IPS DF 4.7 (cell line): ENCODE measurements around the gene MECP2.
"Not testable (repeated sequence)": the region's sequence is repeated elsewhere in the genome, so short reads cannot be mapped to it uniquely, and the experiment has no call there.

Source experiments
- DNase-seq: peaks from one replicate; pipeline ENCODE4 v3.0.0-alpha.2; 2013; ENCODE audit warnings: low spot score; ENCODE audit errors: extremely low read depth

Gene MECP2

DNA sequence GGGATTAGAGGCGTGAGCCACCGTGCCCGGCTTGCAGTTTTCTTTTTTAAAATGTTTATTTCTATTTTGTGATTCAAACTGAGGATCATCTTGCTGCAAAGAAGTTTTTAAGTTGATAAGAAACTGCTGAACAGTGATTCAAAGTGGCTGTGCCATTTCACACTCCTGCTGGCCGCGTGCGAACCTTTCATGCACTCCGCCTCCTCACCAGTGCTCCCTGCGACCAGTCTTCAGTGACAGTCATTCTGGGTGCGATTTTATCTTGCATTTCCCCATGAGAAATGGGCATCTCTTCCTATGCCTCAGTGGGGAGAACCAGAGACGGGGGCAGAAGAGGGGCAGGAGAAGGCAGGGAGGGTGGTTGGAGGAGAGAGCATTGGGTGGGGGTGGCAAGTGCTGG, 103.5 kb downstream of the MECP2 start:
- DNase-seq = no peak

DNA sequence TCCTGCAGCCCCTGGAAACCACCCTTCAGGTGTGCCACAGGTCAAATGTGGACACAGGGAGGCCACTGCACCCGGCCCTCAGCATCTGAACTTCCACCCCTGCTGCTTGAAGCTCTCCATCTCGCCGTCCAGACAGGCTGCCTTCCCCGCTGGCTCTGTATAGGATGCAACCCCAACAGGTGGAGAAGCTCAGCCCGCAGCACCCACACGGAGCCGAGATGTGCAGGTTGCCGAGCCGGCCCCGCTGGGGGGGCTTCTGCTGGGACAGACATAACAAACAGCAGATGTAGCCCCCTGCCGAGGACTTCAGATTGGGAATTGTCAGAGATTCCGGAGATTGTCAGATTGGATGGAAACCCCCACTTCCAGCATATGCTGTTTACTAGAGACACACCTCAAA, 104.4 kb downstream of the MECP2 start:
- DNase-seq = no peak

DNA sequence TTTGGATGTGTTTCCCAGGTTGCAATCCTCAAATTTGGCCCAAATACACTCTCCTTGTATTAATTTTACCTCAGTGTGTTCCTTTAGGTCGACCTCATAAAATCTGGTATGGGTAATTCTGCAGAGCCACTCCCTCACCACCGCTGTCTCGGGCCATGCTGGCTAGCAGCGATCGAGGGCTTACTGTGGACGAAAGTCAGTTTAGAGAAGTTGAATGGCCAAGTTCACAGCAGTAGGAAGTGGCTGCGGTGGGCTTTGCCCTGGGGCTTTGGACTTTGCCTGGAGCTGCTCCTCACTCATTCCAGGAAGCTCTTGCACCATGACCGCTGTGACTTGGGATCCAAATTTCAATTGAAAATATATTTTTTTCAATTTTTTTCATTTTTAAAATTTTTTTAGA, 105.3 kb downstream of the MECP2 start:
- DNase-seq = no peak

DNA sequence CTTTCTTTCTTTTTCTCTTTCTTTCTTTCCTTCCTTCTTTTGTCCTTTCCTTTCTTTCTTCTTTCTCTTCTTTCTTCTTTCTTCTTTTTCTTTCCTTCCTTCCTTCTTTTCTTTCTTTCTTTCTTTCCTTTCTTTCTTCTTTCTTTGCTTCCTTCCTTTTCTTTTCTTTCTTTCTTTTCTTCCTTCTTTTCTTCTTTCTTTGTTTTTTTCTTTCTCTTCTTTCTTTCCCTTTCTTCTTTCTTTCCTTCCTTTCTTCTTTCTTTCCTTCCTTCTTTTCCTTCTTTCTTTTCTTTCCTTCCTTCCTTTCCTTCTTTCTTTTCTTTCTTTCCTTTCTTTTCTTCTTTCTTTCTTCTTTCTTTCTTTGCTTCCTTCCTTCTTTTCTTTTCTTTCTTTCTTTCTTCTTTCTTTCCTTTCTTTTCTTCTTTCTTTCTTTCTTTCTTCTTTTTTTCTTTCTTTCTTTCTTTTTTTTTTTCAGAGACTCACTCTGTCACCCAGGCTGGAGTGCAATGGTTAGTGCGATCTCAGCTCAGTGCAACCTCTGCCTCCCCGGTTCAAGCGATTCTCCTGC, 106.4 kb downstream of the MECP2 start:
- DNase-seq = no peak

DNA sequence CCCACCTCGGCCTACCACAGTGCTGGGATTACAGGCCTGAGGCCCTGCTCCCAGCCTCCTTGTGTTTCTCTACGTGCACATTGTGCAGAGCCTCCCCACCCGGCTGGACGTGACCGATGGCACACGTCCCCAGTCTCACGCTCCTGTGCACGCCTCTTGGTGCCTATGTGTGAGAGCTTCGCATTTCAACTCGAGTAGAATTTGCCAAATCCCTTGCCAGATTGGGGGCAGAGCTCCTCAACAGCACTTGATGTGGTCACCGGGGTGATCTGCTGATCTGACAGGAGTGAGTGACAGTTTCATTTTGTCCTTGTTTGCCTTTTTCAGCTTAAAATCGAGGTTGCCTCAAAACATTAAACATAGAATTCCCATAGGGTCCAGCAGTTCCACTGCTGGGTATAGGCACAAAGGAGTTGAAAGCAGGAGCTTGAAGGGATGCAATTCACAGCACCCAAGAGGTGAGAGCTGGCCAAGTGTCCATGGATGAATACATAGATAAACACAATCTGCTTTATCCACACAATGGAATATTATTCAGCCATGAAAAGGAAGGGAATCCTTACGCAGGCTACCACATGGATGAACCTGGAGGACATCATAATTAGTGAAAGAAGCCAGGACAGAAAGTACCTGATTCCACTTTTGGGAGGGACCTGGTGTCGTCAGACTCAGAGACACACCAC, 107.4 kb downstream of the MECP2 start:
- no peak for DNase-seq

DNA sequence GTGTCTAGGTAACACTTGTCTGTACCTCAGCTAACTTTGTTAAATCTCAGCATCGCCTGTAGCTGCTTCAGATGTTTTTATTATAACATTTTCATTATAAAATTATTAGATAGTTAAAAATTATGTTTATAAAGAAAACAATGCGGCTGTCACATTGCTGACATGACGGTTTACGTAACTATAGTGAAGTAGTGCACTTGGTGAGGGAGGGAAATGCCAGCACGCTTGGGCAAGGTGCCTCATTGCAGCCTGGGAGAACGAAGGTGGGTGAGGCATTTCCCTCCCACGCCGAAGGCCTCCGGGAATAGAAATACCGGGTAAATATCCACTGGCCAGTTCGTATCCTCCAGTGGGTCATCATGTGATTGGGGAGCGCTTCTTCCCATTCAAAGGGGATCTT, 109.0 kb downstream of the MECP2 start:
- DNase-seq = no peak

DNA sequence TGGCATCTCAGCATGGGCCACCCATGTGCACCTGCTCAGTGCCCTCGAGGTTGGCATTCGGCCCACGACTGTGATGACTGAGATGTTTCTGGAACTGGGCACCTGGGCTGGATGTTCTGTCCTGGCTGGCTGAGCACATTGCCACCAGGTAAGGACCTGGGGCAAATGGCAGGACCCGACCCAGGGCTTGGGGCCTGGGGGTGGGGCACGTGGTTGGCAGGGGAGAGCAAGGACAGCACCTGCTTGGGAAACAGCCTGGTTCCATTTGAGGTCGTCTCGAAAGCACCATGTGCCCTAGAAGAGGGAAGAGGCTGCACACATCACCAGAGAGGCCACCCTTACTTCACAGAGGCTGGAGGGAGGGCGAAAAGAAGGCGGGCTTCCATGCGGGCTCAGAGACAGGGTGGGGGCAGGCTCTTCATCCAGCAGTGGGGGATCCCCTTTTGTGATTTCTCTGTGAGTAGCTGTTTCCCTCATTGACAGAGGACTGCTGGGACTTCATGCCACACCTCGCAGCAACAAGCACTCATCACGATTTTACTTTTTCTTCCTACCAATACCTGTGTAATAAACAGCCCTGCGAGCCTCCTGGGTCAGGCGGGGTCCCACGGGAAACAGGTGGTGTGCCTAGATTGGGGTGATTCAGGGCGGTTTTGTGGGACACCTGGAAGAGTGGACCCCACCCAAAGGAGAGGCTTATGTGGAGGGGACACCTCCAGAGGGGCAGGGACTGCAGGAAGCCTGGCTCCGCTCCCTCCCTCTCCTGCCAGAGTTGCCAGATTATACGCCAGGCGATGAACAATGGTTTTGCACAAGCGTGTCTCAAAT, 113.0 kb downstream of the MECP2 start:
- DNase-seq = no peak

DNA sequence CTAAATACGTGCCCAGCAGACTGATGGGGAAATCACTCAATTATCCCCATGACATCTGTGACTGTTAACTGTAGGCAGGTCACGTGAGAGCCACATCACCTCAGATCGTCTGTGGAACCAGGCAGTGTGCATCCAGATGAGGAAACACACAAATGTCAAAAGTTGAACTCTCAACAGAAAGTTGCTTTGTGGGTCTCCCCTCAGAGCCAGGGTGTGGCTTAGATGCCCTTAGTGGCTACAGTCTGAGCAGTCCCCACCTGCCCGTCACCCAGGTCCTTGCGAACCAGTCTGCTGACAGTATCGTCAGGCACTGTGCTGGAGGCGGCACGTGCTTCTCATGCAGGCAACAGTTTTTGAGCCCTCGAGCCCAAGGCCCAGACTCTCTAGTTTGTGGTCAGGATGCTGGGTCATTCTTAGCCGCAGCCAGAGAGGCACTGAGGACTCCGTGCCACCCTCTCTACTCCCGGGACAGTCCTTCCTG, 114.2 kb downstream of the MECP2 start:
- no peak for DNase-seq

DNA sequence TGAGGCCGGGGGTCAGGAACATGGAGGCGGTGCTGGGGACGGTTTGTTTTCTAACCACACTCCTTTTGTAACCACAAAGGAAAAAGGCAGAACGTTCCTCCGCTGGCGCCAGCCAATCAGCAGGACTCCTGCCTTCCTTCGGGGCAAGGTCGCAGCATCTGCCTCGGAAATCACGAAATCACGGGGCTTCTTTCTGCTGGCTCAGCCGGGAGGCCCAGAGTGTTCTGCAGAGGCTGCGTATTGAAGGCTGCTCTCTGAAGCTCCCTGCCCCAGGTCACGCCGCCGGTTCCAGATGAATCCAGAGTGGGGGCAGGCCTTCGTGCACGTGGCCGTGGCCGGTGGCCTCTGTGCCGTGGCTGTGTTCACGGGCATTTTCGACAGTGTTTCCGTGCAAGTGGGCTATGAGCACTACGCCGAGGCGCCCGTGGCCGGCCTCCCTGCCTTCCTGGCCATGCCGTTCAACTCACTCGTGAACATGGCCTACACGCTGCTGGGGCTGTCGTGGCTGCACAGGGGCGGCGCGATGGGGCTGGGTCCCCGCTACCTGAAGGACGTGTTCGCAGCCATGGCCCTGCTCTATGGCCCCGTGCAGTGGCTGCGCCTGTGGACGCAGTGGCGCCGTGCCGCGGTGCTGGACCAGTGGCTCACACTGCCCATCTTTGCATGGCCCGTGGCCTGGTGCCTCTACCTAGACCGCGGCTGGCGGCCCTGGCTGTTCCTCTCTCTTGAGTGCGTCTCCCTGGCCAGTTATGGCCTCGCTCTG, 115.6 kb downstream of the MECP2 start:
- no peak for DNase-seq

DNA sequence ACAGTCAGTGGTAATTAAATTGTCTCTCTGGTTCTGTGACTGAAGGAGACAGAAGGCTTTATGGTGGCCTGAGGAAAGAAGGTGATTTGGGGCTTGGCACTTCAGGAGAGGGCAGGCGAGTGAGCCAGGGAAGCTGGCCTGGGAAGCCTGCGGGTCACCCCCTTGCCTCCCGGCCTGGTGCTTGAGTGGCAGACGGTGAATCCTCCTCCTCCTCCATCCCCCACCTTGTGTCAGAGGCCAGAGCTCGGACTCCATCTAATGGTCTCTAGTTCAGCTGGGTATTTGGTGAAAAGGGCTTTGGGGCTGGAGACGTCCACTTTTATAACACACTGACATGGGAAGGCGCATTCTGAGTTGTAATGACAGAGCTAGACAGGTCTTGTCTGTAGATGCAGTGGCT, 116.3 kb downstream of the MECP2 start:
- DNase-seq = no peak

DNA sequence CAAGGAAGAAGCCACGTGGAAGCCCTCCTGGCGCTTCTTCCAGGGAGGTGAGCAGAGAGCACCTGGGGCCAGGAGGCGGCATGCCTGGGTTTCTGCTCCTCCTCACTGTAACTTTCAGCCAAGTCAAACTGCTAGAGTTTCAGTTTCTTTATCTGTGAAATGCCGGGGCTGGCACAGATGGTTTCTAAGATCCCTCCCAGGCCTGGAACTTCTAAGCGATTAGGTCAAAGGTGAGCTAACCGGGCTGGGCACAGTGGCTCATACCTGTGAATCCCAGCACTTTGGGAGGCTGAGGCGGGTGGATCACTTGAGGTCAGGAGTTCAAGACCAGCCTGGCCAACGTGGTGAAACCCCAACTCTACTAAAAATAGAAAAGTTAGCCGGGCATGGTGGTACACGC, 117.1 kb downstream of the MECP2 start:
- DNase-seq = not testable (repeated sequence)

DNA sequence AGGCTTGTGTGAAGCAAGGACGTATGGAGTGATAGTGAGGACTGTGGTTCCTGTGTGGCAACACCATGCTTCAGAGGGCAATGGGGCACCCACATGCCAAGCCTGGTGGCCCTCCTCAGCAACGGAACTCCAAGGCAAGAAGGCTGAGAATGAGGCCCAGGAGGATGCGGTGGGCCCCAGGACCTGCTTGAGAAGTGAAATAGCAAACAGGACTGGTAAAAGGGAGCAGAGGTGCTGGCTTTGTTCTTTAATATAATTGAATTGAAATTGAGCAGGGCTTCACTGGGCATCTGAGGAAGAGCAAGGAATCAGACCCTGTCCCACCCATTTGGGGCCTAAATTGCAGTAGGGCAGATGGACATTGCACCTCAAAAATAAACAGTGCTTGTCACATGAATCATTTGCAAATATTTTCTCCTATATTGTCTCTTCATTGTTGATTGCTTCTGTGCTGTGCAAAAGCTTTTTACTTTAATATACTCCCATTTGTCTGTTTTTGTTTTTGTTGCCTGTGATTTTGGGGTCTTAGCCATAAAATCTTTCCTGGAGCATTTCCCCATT, 122.7 kb downstream of the MECP2 start:
- DNase-seq = no peak

DNA sequence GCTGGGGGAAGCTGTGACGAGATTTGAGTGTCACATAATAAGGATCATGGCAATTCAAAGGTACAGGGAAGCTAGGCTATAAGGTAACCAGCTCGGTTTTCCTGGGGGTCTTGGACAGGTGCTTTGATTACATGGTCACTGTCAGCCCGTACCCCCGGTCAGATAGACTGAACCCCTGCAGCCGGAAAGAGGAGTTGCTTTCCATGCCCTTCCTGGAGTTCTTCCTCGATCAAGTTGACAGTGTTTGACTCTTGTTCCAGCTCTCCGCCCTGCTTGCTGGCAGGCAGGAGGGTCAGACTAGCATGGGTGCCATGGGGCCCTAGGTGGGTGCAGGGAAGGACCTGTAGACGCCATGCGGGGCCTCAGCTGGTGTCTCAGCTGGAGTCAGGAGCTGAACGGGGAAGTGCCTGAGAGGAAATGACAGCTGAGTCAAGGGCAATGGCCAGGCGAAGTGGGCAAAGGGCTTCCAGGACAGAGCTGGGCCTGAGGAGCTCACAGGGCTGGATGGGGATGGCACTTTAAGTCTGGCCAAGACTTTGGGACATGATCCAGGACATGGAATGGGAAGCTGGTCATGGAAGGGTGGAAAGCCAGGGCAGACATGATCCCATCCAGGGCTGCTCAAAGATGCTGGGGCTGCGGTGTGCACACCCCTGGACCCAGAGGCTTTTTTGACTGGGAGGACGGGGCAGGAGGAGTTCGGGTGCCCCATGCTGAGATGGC, 123.4 kb downstream of the MECP2 start:
- no peak for DNase-seq

DNA sequence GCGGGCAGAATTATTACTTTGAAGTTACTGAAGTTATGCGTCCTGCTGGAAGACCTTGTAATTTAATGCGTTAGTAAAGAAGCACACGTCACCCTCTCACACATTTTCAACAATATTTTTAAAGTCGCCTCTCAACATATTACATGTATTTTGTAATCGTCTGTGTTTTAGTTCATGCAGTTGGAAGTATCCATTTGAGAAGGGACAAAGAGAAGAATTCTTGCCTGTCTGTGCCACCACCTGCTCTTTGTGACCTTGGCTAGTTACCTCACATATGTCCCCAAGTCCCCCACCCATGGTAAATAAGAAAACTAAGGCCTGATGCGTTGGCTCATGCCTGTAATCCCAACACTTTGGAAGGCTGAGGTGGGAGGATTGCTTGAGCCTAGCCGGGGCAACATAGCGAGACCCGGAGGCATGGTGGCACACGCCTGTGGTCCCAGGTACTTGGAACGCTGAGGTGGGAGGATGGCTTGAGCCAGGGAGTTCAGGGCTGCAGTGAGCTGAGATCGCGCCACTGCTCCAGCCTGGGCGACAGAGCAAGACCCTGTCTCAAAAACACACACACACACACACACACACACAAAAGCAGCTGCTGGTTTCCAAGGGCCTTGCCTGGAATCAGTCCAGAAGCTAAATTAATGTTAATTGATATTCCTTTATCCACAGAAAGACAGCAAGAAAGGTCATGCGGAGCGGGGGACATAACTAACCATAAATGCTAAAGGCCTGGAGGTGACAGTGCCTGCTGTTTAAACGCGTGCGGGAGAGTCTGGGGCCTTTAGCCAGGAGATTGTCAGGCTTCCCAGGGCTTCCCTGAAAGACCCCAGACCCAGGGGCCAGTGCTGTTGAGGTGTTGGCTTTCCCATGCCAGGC, 124.2 kb downstream of the MECP2 start:
- no peak for DNase-seq

DNA sequence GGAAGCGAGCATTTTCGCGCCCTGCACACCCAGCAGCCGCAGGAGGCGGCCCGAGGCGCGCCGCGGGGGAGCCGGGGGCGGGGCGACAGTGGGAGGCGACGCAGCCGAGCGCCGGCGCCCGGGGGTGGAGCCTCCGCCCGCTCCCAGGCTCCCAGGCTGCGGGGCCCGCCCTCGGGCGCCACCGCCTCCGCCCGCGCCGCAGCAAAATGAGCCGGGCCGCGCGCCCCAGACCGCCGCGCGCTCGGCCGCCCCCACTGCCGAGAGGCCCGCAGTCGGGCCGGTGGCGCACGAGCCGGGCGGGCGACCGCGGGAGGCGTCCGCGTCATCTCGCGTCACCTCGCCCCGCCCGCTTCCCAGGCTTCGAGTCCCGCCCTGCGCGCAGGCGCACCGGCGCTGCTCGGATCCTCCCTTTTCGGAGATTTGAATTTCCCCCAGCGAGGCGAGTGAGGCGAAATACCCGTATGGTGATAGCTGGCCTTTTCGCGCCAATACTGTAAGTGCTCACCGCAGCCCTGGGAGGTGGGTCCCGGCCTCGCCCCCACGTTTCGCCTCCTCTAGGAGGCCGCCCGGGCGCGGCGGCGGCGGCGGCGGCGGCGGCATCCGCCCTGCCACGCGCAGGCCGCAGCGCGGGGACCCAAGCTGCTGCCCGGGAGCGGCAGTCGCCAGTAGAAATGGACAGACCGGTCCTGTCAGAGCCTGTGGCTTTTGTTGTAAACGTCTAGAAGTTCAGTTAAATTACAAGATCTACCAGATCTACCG, 125.0 kb downstream of the MECP2 start, which contains the start of gene TMEM187:
Gene TMEM187, plus strand, starts transcription at position 387 of the 759 bp plus-strand sequence. CDS start 9,309 bp downstream, outside the sequence.
- DNase-seq = no peak
